ENCODE data around the gene PRR5. TPM values are rescaled to one million over a fixed set of nuclear protein-coding genes. Genes with fewer than 3 reads are reported as not detected.

The PRR5 gene
- polyA plus RNA-seq, 1 of the 3 experiments (the other 2 are of a cell fraction): 1.3 TPM

- no peaks in the 10 kb centered on the region for H3K9me2 ChIP-seq
- H3F3A ChIP-seq (replicated peaks; ENCODE audit: insufficient read depth): no peaks in the 10 kb centered on the region
- no peaks in the 10 kb centered on the region for H3K36me3 ChIP-seq (replicated peaks in 1 of 2; ENCODE audit: control insufficient read depth in 1 of 2, insufficient read depth in 2 of 2, low read length in 1 of 2)
- no peaks in the 10 kb centered on the region for H3K9me3 ChIP-seq
- no peaks in the 10 kb centered on the region for H3K79me2 ChIP-seq (ENCODE audit: insufficient read depth)
- no peak overlapping the region for H3K9ac ChIP-seq
- no peak overlapping the region for H3K4me2 ChIP-seq
- peak overlapping the region in 1 of 2 experiments; percentile 60; a peak in 2 of 4 replicates for H3K27ac ChIP-seq (ENCODE audit: low read depth in 2 of 2, low read length in 1 of 2)
- no peaks in the 10 kb centered on the region for H4K20me1 ChIP-seq (ENCODE audit: insufficient read depth)
- ChIA-PET CTCF (interaction anchor here (0.7 to 24.0 kb wide), 10 partner anchors 8 to 76 kb away, joined by 3 to 642 read pairs (median 4); partner anchors contain the start of gene PRR5), POLR2A (interaction anchor here (0.9 to 1.0 kb wide), 2 partner anchors 10 to 41 kb away, joined by 3 read pairs; no protein-coding TSS in a partner anchor)
- H3K4me1 ChIP-seq (ENCODE audit: control insufficient read depth in 1 of 2, insufficient read depth in 2 of 2, low read depth in 1 of 2, low read length in 1 of 2): peaks cover 0 to 19% of the 10 kb centered on the region in 2 experiments; a peak in 1 of 4 replicates
- DNase-seq: no peak
- no peaks in the 10 kb centered on the region for H3K27me3 ChIP-seq (ENCODE audit: insufficient read depth)
- no peak overlapping the region for H3K4me3 ChIP-seq (ENCODE audit: low read depth in 2 of 2, low read length in 1 of 2)
- TF ChIP-seq TCF12 (IDR thresholded peaks at IDR 0.05) (no peak), POLR2AphosphoS5 (IDR thresholded peaks at IDR 0.05; ENCODE audit: low read depth, low read length) (no peak), RAD21 (IDR thresholded peaks at IDR 0.05; ENCODE audit: low read length) (no peak), JUND (IDR thresholded peaks at IDR 0.05) (no peak), USF1 (IDR thresholded peaks at IDR 0.05; ENCODE audit: borderline replicate concordance, low read depth) (no peak), MEF2A (IDR thresholded peaks at IDR 0.05; ENCODE audit: borderline replicate concordance, low read depth) (no peak)
- WGBS (ENCODE audit: low lambda C conversion rate): 69% methylated on average over 8 of the region's 14 CpGs
- H2AFZ ChIP-seq (ENCODE audit: low read depth): no peak overlapping the region
Measured at GRCh38 chr22:44730022-44730393, 28.0 kb downstream of the PRR5 start.

- Histone ChIP-seq H3K27ac (ENCODE audit: low read depth in 2 of 2, low read length in 1 of 2) (no peak overlapping the region), H2AFZ (ENCODE audit: low read depth) (no peak overlapping the region), H3K79me2 (ENCODE audit: insufficient read depth) (no peaks in the 10 kb centered on the region), H3F3A (replicated peaks; ENCODE audit: insufficient read depth) (no peaks in the 10 kb centered on the region), H3K4me3 (ENCODE audit: low read depth in 2 of 2, low read length in 1 of 2) (no peak overlapping the region), H3K9ac (no peak overlapping the region), H3K36me3 (replicated peaks in 1 of 2; ENCODE audit: control insufficient read depth in 1 of 2, insufficient read depth in 2 of 2, low read length in 1 of 2) (no peaks in the 10 kb centered on the region), H3K4me1 (ENCODE audit: control insufficient read depth in 1 of 2, insufficient read depth in 2 of 2, low read depth in 1 of 2, low read length in 1 of 2) (peaks cover 0 to 19% of the 10 kb centered on the region in 2 experiments; a peak in 1 of 4 replicates), H3K4me2 (no peak overlapping the region), H3K27me3 (ENCODE audit: insufficient read depth) (no peaks in the 10 kb centered on the region), H4K20me1 (ENCODE audit: insufficient read depth) (no peaks in the 10 kb centered on the region), H3K9me2 (no peaks in the 10 kb centered on the region), H3K9me3 (no peaks in the 10 kb centered on the region)
- peak; percentile 31 for DNase-seq
- TF ChIP-seq FOXM1 (IDR thresholded peaks at IDR 0.05; ENCODE audit: low read depth) (no peak), FOXJ3 (CRISPR knock-in tag; IDR thresholded peaks at IDR 0.05) (no peak), EP300 (IDR thresholded peaks at IDR 0.05; ENCODE audit: borderline replicate concordance in 1 of 2, low read depth in 1 of 2, low read length in 1 of 2) (no peak), PBX3 (IDR thresholded peaks at IDR 0.05) (no peak), SMC3 (IDR thresholded peaks at IDR 0.05; ENCODE audit: low read depth, low read length) (no peak), USF2 (IDR thresholded peaks at IDR 0.05; ENCODE audit: borderline replicate concordance, low read depth, low read length) (no peak), MEF2A (IDR thresholded peaks at IDR 0.05; ENCODE audit: borderline replicate concordance, low read depth) (no peak), EZH2phosphoT487 (IDR thresholded peaks at IDR 0.05; ENCODE audit: borderline replicate concordance, low read depth) (no peak)
- 79% methylated on average over 12 of the region's 19 CpGs for WGBS (ENCODE audit: low lambda C conversion rate)
- CTCF ChIA-PET: interaction anchor here (0.7 to 24.0 kb wide), 10 partner anchors 8 to 77 kb away, joined by 3 to 642 read pairs (median 4); partner anchors contain the start of gene PRR5
- POLR2A ChIA-PET: interaction anchor here (0.6 to 0.9 kb wide), 2 partner anchors 11 to 67 kb away, joined by 3 read pairs; no protein-coding TSS in a partner anchor
Measured at GRCh38 chr22:44730490-44731356, 28.7 kb downstream of the PRR5 start.
